Measurements from ENCODE around the gene SCIMP.

DNA sequence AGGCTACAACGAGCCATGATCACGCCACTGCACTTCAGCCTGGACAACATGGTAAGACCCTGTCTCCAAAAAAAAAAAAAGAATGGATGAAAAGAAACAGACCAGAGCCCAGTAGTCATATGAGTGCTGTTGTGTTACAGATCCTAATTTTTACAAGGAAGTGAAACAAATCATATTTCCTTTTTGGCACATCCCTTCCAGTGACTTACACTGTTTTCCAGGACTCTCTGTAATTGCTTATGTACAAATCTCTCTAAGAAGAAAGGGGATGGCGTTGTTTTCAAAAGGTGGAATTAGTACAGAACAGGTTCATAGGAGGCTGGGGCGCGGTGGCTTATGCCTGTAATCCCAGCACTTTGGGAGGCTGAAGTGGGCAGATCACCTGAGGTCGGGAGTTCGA lies 23.2 kb downstream of the SCIMP start:
- TF ChIP-seq POLR2A (IDR thresholded peaks at IDR 0.05), result no peak
- TF ChIP-seq, protein P1, sequence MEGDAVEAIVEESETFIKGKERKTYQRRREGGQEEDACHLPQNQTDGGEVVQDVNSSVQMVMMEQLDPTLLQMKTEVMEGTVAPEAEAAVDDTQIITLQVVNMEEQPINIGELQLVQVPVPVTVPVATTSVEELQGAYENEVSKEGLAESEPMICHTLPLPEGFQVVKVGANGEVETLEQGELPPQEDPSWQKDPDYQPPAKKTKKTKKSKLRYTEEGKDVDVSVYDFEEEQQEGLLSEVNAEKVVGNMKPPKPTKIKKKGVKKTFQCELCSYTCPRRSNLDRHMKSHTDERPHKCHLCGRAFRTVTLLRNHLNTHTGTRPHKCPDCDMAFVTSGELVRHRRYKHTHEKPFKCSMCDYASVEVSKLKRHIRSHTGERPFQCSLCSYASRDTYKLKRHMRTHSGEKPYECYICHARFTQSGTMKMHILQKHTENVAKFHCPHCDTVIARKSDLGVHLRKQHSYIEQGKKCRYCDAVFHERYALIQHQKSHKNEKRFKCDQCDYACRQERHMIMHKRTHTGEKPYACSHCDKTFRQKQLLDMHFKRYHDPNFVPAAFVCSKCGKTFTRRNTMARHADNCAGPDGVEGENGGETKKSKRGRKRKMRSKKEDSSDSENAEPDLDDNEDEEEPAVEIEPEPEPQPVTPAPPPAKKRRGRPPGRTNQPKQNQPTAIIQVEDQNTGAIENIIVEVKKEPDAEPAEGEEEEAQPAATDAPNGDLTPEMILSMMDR (IDR thresholded peaks at IDR 0.05), result no peak

Data from transverse colon (tissue), 3 donors.